Panc1 (cell line): Measurements from ENCODE around the gene SPINK8. TPM values are rescaled to one million over a fixed set of nuclear protein-coding genes. Genes with fewer than 3 reads are reported as not detected.

Experiments
- ATAC-seq: fragments of 200-7000 bp; cut with Tn5 transposase; 2 replicates; pipeline ENCODE4 v1.9.1; 2020; ENCODE audit warnings: mild to moderate bottlenecking, moderate library complexity
- BruUV-seq: library from RNA; stranded (reverse); fragments of 400-500 nt; replicated peaks from 2 replicates; lab custom pipeline; 2021; lab: Mats Ljungman, UMichigan
- CTCF ChIA-PET: fragments of 300-600 bp; sonication (Branson Sonifier 250); formaldehyde crosslinking; loops from one replicate; lab custom pipeline; 2022; ENCODE audit warnings: antibody characterized with exemption; lab: Charles Lee
- POLR2A ChIA-PET: fragments of 300-600 bp; sonication (Branson Sonifier 250); formaldehyde crosslinking; loops from one replicate; lab custom pipeline; 2022; ENCODE audit warnings: antibody characterized with exemption; lab: Charles Lee
- DNase-seq: peaks from one replicate; pipeline ENCODE4 v3.0.0-alpha.2; 2010; ENCODE audit warnings: low read depth, low spot score
- H3K27ac ChIP-seq: 2 replicates; pipeline ENCODE4 v1.5.1; 2011; ENCODE audit warnings: mild to moderate bottlenecking, low read length, inconsistent platforms
- H3K27me3 ChIP-seq: fragments of 200-500 bp; sonication (Bioruptor generic); 2 replicates; pipeline ENCODE4 v1.6.0; 2014; ENCODE audit warnings: low read length, inconsistent platforms; ENCODE audit not compliant: control insufficient read depth, insufficient read depth
- H3K36me3 ChIP-seq: fragments of 200-500 bp; sonication (Bioruptor generic); 2 replicates; pipeline ENCODE4 v1.5.1; 2014; ENCODE audit warnings: inconsistent platforms, mild to moderate bottlenecking, low read length, moderate library complexity; ENCODE audit not compliant: control insufficient read depth, insufficient read depth
- H3K4me1 ChIP-seq: 2 replicates; pipeline ENCODE4 v1.5.1; 2011; ENCODE audit warnings: inconsistent platforms, mild to moderate bottlenecking, low read length, moderate library complexity; ENCODE audit not compliant: control insufficient read depth, insufficient read depth
- H3K4me3 ChIP-seq, 2 experiments: 2 replicates each; pipeline ENCODE4 v1.5.1; 2011 to 2012; ENCODE audit warnings: low read depth in 2 of 2, low read length in 2 of 2, mild to moderate bottlenecking in 2 of 2, inconsistent platforms in 1 of 2, moderate library complexity in 1 of 2
- H3K9me3 ChIP-seq: fragments of 200-500 bp; sonication (Bioruptor generic); 2 replicates; pipeline ENCODE4 v1.5.1; 2014; ENCODE audit warnings: low read depth, mild to moderate bottlenecking, inconsistent platforms, low read length, moderate library complexity; ENCODE audit not compliant: control insufficient read depth, insufficient read depth
- CTCF ChIP-seq: fragments of 450-650 bp; IDR thresholded peaks from 2 replicates; pipeline ENCODE4 v1.5.1; 2017; ENCODE audit warnings: mild to moderate bottlenecking
- POLR2AphosphoS5 ChIP-seq: IDR thresholded peaks from 2 replicates; pipeline ENCODE4 v1.6.1; 2012; ENCODE audit warnings: mild to moderate bottlenecking, low read depth, low read length, moderate library complexity
- REST ChIP-seq, 2 experiments: IDR thresholded peaks; 2 replicates each; pipeline ENCODE4 v1.6.1; 2011 to 2012; ENCODE audit warnings: low read depth in 2 of 2, control low read depth in 1 of 2, low read length in 1 of 2, mild to moderate bottlenecking in 1 of 2, moderate library complexity in 1 of 2; ENCODE audit not compliant: insufficient read depth in 1 of 2
- SIN3A ChIP-seq: IDR thresholded peaks from 2 replicates; pipeline ENCODE4 v1.6.1; 2012; ENCODE audit warnings: low read depth, mild to moderate bottlenecking, low read length, moderate library complexity, borderline replicate concordance; ENCODE audit not compliant: insufficient read depth
- TCF7L2 ChIP-seq: IDR thresholded peaks from 2 replicates; pipeline ENCODE4 v1.6.1; 2011; ENCODE audit warnings: mild to moderate bottlenecking, low read depth, low read length, inconsistent platforms
- in situ Hi-C: cut with HindIII; loops from 2 replicates; pipeline ENCODE4 v1.10.0; 2016; ENCODE audit warnings: low sequenced_read_pairs, low pct_unique_long_range_greater_than_20kb
- intact Hi-C: fragments of 100-400 bp; cut with micrococcal nuclease; formaldehyde crosslinking; loops from one replicate; pipeline ENCODE4 v1.10.0; 2022; ENCODE audit not compliant: unreplicated experiment
- total RNA-seq: library from RNA; stranded (reverse); gene quantifications from one replicate; pipeline ENCODE4 v1.2.1, GENCODE V29; 2021; ENCODE audit not compliant: unreplicated experiment

SPINK8 gene
- total RNA-seq, 1 experiment from 2014 or later = not detected

- BruUV-seq = no TSS peak
- Histone ChIP-seq H3K27ac (peak overlapping the region; percentile 90), H3K36me3 (0 out of 2 replicates have a peak, but pooled peaks cover 4% of the 10 kb centered on the region), H3K4me1 (peaks cover 2% of the 10 kb centered on the region; the same call in 1 of the 2 replicates), H3K9me3 (no peaks in the 10 kb centered on the region), H3K4me3 (peak overlapping the region; percentile 69 to 82), H3K27me3 (no peaks in the 10 kb centered on the region)
- intact Hi-C loops (no loop called here), in situ Hi-C loops (no loop called here)
- ChIA-PET CTCF (interaction anchor here (0.7 kb wide), 1 partner anchor 136 kb away, joined by 3 read pairs; no protein-coding TSS in a partner anchor), POLR2A (no interaction called here)
- no peak for ATAC-seq
- DNase-seq = no peak
- no peak for TF ChIP-seq POLR2AphosphoS5
- TF ChIP-seq SIN3A = no peak
- TF ChIP-seq TCF7L2 = no peak
- no peak for TF ChIP-seq REST (IDR thresholded peaks at IDR 0.05; ENCODE audit: insufficient read depth in 1 of 2, low read depth in 2 of 2, low read length in 1 of 2)
- no peak for TF ChIP-seq CTCF
These were observed 33.4 kb downstream of the SPINK8 start for GRCh38 chr3:48299746-48300712.

GRCh38 chr3:48297111-48297810, 36.2 kb downstream of the SPINK8 start:
- 0 out of 2 replicates have a peak, but pooled peaks cover 4% of the 10 kb centered on the region for H3K36me3 ChIP-seq
- CTCF ChIA-PET = no interaction called here

More at GRCh38 chr3:48297111-48297810, 36.2 kb downstream of the SPINK8 start:
- H3K27me3 ChIP-seq = no peaks in the 10 kb centered on the region
- TF ChIP-seq CTCF = no peak
- TF ChIP-seq REST (IDR thresholded peaks at IDR 0.05; ENCODE audit: insufficient read depth in 1 of 2, low read depth in 2 of 2, low read length in 1 of 2) = no peak
- no peak for TF ChIP-seq TCF7L2
- no peak for TF ChIP-seq POLR2AphosphoS5
- TF ChIP-seq SIN3A = no peak
- no peak overlapping the region for H3K27ac ChIP-seq
- peaks cover 2% of the 10 kb centered on the region; the same call in 1 of the 2 replicates for H3K4me1 ChIP-seq
- ATAC-seq (no peak), DNase-seq (no peak)
- intact Hi-C loops (no loop called here), in situ Hi-C loops (no loop called here)
- POLR2A ChIA-PET = no interaction called here
- no peaks in the 10 kb centered on the region for H3K9me3 ChIP-seq
- no peak overlapping the region for H3K4me3 ChIP-seq
- no TSS peak for BruUV-seq
